GM15510 (cell line): ENCODE data around the gene SCFD2.

Experiments
- POLR2A ChIP-seq: IDR thresholded peaks from 3 replicates; pipeline ENCODE4 v1.6.1; 2011; ENCODE audit warnings: borderline replicate concordance; ENCODE audit not compliant: insufficient read length; ENCODE audit errors: extremely low read depth

Gene SCFD2

DNA sequence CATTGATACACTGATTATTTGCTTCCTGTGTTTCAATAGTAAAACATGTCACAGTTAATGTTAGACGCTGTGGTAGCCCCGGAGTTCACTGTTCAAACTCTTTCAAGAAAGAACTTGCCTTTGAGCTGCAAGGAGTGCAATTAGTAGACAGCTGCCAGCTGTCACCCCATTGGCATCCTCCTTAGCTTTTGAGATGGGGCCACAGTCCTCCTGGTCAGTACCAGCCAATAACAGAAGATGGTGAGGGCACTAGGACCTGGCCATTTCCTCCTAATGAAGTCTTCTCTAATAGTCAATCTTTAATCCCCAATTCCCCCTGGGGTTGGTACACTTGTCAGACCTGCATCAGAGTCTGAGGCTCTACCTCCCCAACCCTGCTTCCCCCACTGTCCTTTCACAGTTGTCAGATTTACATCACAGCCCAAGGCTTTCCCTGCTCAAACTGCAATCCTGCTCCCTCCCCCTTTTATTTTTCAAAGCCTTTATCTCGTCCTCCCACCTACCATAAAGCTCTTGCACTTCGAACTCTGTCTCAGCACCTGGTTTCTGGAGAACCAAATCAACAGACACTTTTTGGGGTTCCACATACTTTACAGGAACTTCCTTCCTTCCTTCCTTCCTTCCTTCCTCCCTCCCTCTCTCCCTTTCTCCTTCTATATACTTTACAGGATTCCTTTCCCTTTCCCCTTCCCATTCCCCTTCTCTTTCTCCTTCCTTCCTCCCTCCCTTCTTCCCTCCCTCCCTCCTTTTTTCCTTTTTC lies 321.8 kb downstream of the SCFD2 start:
- no peak for TF ChIP-seq POLR2A

- TF ChIP-seq POLR2A, result no peak
These were observed 322.8 kb downstream of the SCFD2 start for GRCh38 chr4:53043055-53043454.

- TF ChIP-seq POLR2A, result no peak
These were observed 325.0 kb downstream of the SCFD2 start for GRCh38 chr4:53040851-53041250.

GRCh38 chr4:53040459-53040815 lies 325.4 kb downstream of the SCFD2 start:
- no peak for TF ChIP-seq POLR2A

DNA sequence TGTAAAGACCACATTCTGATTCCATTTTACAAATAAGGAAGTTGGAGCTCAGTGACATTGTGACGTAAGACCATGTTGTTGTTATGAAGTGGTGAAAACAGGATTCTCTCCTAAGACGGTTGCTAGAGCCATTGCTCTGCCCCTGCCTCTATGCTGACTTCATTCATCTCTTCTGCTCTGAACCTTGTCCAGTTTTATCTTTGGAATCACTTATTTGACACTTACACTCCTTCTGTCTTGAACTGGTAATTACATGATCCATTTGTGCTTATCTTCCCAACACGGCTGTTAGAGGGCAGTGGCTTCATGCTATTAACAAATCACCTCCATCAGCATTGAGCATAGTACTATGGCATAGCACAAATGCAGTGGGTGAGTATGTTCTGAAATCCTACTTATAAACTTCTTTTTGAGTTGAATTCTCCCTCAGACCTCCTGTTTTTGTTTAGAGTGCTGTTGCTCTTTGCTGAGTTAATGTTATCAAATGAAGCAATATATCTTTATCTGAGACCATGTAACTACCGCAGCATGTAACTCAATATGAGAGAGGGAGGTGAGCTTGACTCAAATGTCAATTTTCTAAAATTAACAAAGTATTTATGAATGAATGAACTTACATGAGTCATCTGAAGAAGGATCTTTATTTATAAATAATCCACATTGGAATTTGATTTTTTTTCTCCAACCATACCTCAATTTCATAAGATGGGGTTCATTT lies 326.0 kb downstream of the SCFD2 start:
- no peak for TF ChIP-seq POLR2A

- TF ChIP-seq POLR2A, result no peak
These were observed 328.0 kb downstream of the SCFD2 start for GRCh38 chr4:53037892-53038291.

GRCh38 chr4:53026233-53026632 lies 339.6 kb downstream of the SCFD2 start:
- TF ChIP-seq POLR2A, result no peak

DNA sequence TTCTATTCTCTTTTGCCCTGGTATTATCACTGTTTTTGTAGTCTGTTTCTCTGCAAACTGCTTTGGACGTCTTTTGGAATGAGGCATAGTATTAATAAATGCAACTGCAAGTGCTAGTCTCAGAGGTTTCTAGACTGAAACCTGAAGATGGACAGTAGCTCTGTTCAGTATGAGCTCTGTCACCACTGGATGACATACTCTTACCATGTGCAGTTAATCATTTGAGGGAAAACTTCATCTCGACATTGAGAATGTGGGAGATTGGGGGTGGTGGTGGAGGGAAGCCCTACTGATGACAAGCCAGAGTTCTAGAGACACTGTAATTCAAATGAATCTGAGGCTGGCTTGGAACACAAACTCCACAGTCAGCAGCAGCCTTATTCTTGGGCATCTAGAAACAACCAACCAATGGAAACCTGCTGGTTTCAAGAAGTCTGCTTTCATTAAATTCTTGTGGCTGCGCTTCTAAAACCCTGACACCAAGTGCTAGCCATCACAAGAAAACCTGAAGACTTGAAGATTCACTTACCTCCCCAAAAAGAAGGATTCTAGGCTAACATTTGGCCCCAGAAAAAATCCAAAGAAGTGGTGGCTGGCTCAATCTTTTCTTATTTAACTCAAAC lies 342.1 kb downstream of the SCFD2 start:
- no peak for TF ChIP-seq POLR2A

DNA sequence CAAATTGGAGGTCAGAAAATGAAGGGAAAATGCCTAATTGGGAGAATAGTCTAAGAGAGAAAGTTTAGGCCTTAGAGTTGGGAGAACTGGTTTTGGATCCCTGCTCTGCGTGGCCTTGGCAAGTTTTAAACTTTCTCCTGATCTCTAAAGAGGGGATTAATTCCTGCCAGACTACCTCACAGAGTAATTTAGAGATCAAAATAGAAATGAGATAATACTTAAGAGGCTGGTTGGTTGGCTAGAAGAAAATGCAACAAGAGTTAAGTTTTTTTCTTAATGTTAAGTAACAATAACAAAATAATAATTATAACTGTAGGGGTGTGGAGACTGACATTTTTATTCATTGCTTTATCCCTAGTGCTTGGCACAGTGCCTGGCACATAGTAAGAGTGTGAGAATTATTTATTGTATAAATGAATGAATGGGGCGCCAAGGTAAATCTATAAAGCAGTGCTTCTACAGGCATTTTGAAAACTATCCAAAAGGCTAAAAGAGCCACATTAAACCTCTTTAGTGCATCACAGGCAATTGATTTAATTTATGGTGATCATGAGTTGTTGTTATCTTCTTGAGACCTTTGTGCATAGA lies 343.3 kb downstream of the SCFD2 start:
- TF ChIP-seq POLR2A, result no peak

- TF ChIP-seq POLR2A, result no peak
These were observed 343.9 kb downstream of the SCFD2 start for GRCh38 chr4:53021754-53022512.

DNA sequence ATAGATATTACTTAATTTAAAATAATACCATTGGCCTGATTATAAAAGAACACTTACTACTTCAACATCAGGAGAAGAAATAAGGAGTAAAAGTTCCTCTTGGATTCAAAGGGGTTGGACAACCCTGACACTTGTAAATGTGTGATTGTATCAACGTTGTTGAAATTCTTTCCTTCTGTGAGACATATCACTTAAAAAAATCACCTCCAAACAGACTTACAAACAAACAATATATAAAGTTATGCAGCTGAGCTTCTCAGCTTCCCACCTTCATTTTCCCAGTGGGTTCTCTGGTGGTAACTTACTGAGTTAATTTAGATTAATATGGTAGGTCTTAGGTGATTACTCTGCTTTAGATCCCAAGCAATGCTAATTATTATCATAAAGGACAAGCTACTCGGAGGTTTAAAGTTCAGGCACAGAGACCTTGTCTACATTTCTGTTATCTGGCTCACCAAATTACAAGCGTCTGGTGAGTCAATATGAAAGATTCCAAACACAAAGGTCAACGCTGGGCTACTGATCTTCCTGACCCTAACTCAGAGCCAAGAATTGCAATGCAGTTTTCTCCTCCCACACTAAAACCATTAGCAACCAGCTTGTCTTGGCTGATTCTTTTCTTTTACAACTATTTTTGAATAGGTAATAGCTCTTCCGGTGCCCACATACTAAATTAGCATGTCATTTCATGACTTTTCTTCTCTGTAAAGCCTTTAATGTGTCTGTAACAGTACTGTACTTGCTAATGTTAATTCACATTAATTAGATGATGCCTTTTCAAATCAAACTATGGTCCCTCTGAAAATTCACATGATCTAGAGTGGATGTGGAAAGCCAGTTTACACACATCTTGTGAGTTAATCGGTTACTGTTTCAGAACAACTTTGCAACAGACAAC lies 346.1 kb downstream of the SCFD2 start:
- TF ChIP-seq POLR2A, result no peak

DNA sequence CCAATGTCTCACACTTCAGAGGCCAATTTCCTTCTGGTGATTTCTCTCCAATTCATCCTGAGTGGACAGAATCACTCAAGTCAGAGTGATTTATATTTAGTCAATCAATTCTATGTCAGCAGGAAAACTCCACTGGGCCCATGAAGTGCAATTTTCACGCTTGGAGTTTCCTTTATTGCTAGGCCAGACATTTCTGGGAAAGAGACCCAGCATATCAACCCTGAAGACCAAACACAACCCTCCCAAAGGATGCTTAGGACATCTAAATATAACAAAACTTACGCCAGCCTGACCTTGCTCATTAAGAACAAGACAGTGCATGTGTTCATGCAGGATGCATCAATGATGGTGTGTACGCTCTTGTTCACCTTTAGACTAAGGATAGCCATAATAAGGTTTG lies 347.4 kb downstream of the SCFD2 start:
- TF ChIP-seq POLR2A, result no peak

GRCh38 chr4:53016099-53016820 lies 349.6 kb downstream of the SCFD2 start:
- no peak for TF ChIP-seq POLR2A
